BJ (cell line): Measurements from ENCODE around the gene DPP6. TPM values are rescaled to one million over a fixed set of nuclear protein-coding genes. Genes with fewer than 3 reads are reported as not detected.
"Not testable (repeated sequence)": the region's sequence is repeated elsewhere in the genome, so short reads cannot be mapped to it uniquely, and the experiment has no call there.

Experiments
- CTCF ChIA-PET: fragments of 350-600 bp; formaldehyde crosslinking; extraction: SDS; loops from one replicate; lab custom pipeline; 2021; ENCODE audit warnings: antibody characterized with exemption, inconsistent platforms; lab: Yijun Ruan, JAX
- POLR2A ChIA-PET: fragments of 300-600 bp; sonication (Branson Sonifier 250); formaldehyde crosslinking; extraction: SDS; loops from one replicate; lab custom pipeline; 2021; ENCODE audit warnings: antibody characterized with exemption; lab: Charles Lee
- DNase-seq: peaks from one replicate; pipeline ENCODE4 v3.0.0-alpha.2; 2011; ENCODE audit warnings: low read depth
- H3K27me3 ChIP-seq: 2 replicates; pipeline ENCODE4 v1.6.0; 2011; ENCODE audit warnings: low read length; ENCODE audit not compliant: control insufficient read depth, insufficient read depth
- H3K36me3 ChIP-seq: 2 replicates; pipeline ENCODE4 v1.5.1; 2011; ENCODE audit warnings: low read length; ENCODE audit not compliant: control insufficient read depth, insufficient read depth
- H3K4me3 ChIP-seq: 2 replicates; pipeline ENCODE4 v1.5.1; 2011; ENCODE audit warnings: low read depth, mild to moderate bottlenecking, control low read depth, low read length
- CTCF ChIP-seq: IDR thresholded peaks from 2 replicates; pipeline ENCODE4 v1.5.1; 2011; ENCODE audit warnings: low read depth, mild to moderate bottlenecking, control low read depth, inconsistent platforms, low read length, moderate library complexity; ENCODE audit not compliant: insufficient read depth
- polyA plus RNA-seq: library from polyadenylated mRNA; depleted of rRNA; stranded (reverse); fragments of >200 nt; gene quantifications from 2 replicates; pipeline ENCODE4 v1.2.3, GENCODE V29; 2011

DPP6 gene
- polyA plus RNA-seq, 1 experiment: not detected

- Histone ChIP-seq H3K4me3 (no peak overlapping the region), H3K27me3 (no peaks in the 10 kb centered on the region; the same call in none of the 2 replicates), H3K36me3 (no peaks in the 10 kb centered on the region)
- no peak for TF ChIP-seq CTCF
- DNase-seq: no peak
- CTCF ChIA-PET: interaction anchor here (1.2 to 2.6 kb wide), 2 partner anchors 8 to 33 kb away, joined by 4 to 10 read pairs; no protein-coding TSS in a partner anchor
- POLR2A ChIA-PET: no interaction called here
Observed at GRCh38 chr7:154919344-154920225, 867.4 kb downstream of the DPP6 start.

- DNase-seq, POLR2A ChIA-PET, H3K36me3 ChIP-seq, H3K4me3 ChIP-seq, H3K27me3 ChIP-seq: not testable (repeated sequence)
- CTCF ChIA-PET: interaction anchor here (0.7 to 3.9 kb wide), 2 partner anchors 9 to 31 kb away, joined by 3 to 28 read pairs; no protein-coding TSS in a partner anchor
Observed at GRCh38 chr7:154922472-154922871, 870.3 kb downstream of the DPP6 start.

GRCh38 chr7:154927624-154928125 is 875.5 kb downstream of the DPP6 start:
- peak; percentile 64 for TF ChIP-seq CTCF
- ChIA-PET POLR2A (interaction anchor here (0.6 kb wide), 1 partner anchor 254 kb away, joined by 3 read pairs; no protein-coding TSS in a partner anchor), CTCF (interaction anchor here (0.6 to 4.0 kb wide), 35 partner anchors 9 to 845 kb away, joined by 3 to 42 read pairs (median 4); no protein-coding TSS in a partner anchor)

GRCh38 chr7:154928136-154929005 is 876.2 kb downstream of the DPP6 start:
- H3K27me3 ChIP-seq: no peaks in the 10 kb centered on the region
- H3K4me3 ChIP-seq: peak overlapping the region; percentile 61
- H3K36me3 ChIP-seq: no peaks in the 10 kb centered on the region; the same call in 1 of the 2 replicates
- DNase-seq: peak; percentile 92
- ChIA-PET POLR2A (interaction anchor here (0.6 kb wide), 1 partner anchor 254 kb away, joined by 3 read pairs; no protein-coding TSS in a partner anchor), CTCF (interaction anchor here (0.7 to 4.0 kb wide), 25 partner anchors 10 to 845 kb away, joined by 3 to 42 read pairs (median 5); no protein-coding TSS in a partner anchor)
- TF ChIP-seq CTCF: no peak

More at GRCh38 chr7:154927624-154928125, 875.5 kb downstream of the DPP6 start:
- Histone ChIP-seq H3K36me3 (no peaks in the 10 kb centered on the region; the same call in 1 of the 2 replicates), H3K27me3 (no peaks in the 10 kb centered on the region), H3K4me3 (peak overlapping the region; percentile 61)
- DNase-seq: peak; percentile 32

- peak overlapping the region; percentile 61 for H3K4me3 ChIP-seq
- POLR2A ChIA-PET: no interaction called here
- H3K36me3 ChIP-seq: no peaks in the 10 kb centered on the region; the same call in 1 of the 2 replicates
- DNase-seq: no peak
- H3K27me3 ChIP-seq: no peaks in the 10 kb centered on the region
- CTCF ChIA-PET: interaction anchor here (1.6 to 4.0 kb wide), 5 partner anchors 9 to 416 kb away, joined by 6 to 32 read pairs (median 10); no protein-coding TSS in a partner anchor
- TF ChIP-seq CTCF: no peak
Observed at GRCh38 chr7:154929006-154929726, 877.0 kb downstream of the DPP6 start.
